PC-9 (cell line): Measurements from ENCODE around the gene SETDB2.

Experiments
- CTCF ChIP-seq: fragments of 200-600 bp; sonication (generic); conservative IDR thresholded peaks from 2 replicates; pipeline ENCODE4 v1.6.1; 2017; ENCODE audit warnings: mixed run types, antibody characterized with exemption, mild to moderate bottlenecking, moderate library complexity
- EZH2 ChIP-seq: fragments of 200-600 bp; sonication (generic); IDR thresholded peaks from 2 replicates; pipeline ENCODE4 v1.8.0; 2017; ENCODE audit warnings: antibody characterized with exemption, low read depth

- no peak for TF ChIP-seq CTCF
- TF ChIP-seq EZH2: no peak
These were observed 95.7 kb downstream of the SETDB2 start for GRCh38 chr13:49539746-49540145.
